Measurements from ENCODE around the gene CCDC92. TPM values are rescaled to one million over a fixed set of nuclear protein-coding genes. Genes with fewer than 3 reads are reported as not detected.
A peak's percentile ranks its signal among the peaks of the same experiment; 100 is the strongest.

CCDC92 gene
- total RNA-seq, 1 donor from 2014 or later, result 38.9 TPM

DNA sequence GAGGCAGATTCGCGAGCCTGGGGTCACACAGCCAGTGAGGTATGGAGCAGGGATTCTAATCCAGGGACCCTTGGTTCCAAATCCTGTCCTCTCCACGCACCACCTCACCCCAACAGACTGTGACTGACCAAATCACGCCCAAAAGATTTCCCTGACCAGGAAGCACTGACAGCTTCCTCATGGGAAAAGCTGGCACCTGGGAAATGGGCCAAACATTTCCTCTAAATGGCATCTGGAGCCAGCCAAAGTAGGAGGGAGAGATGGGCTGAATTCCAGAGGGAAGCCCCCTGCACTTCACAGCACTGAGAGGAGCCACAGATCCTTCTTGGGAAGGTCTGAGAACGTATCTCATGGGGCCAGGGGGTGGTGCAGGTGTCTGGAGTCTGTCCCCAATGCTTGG lies 28.8 kb downstream of the CCDC92 start:
- FAIRE-seq (no peak), DNase-seq (ENCODE audit: low read depth) (no peak)
- H3K9ac ChIP-seq (ENCODE audit: low read length), result no peak overlapping the region
- H2AFZ ChIP-seq (ENCODE audit: low read depth, low read length), result no peak overlapping the region
- H3K27ac Mint-ChIP-seq (ENCODE audit: unreplicated experiment), result no peak overlapping the region
- H4K20me1 ChIP-seq (ENCODE audit: insufficient read depth, low read length), result peaks cover 35% of the 10 kb centered on the region
- H3K36me3 ChIP-seq (ENCODE audit: insufficient read depth, low read length), result no peaks in the 10 kb centered on the region
- TF ChIP-seq, protein P1, sequence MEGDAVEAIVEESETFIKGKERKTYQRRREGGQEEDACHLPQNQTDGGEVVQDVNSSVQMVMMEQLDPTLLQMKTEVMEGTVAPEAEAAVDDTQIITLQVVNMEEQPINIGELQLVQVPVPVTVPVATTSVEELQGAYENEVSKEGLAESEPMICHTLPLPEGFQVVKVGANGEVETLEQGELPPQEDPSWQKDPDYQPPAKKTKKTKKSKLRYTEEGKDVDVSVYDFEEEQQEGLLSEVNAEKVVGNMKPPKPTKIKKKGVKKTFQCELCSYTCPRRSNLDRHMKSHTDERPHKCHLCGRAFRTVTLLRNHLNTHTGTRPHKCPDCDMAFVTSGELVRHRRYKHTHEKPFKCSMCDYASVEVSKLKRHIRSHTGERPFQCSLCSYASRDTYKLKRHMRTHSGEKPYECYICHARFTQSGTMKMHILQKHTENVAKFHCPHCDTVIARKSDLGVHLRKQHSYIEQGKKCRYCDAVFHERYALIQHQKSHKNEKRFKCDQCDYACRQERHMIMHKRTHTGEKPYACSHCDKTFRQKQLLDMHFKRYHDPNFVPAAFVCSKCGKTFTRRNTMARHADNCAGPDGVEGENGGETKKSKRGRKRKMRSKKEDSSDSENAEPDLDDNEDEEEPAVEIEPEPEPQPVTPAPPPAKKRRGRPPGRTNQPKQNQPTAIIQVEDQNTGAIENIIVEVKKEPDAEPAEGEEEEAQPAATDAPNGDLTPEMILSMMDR (IDR thresholded peaks at IDR 0.05; ENCODE audit: insufficient read depth, low read depth, low read length), result no peak
- no peak for TF ChIP-seq EZH2 (IDR thresholded peaks at IDR 0.05; ENCODE audit: insufficient read depth, low read length)
- H3K4me1 Mint-ChIP-seq (ENCODE audit: low read depth, unreplicated experiment), result peaks cover 3% of the 10 kb centered on the region
- H3K36me3 Mint-ChIP-seq (ENCODE audit: low read depth, unreplicated experiment), result peaks cover 46% of the 10 kb centered on the region
- H3K4me1 ChIP-seq (ENCODE audit: insufficient read depth, low read length), result peaks cover 26% of the 10 kb centered on the region
- no peaks in the 10 kb centered on the region for H3K27me3 ChIP-seq (ENCODE audit: insufficient read depth, low read length)
- no peak overlapping the region for H3K4me2 ChIP-seq (ENCODE audit: low read length)
- H3K4me3 Mint-ChIP-seq (ENCODE audit: unreplicated experiment), result no peak overlapping the region
- H3K9me3 ChIP-seq (ENCODE audit: insufficient read depth, low read depth, low read length), result peaks cover 7% of the 10 kb centered on the region
- H3K79me2 ChIP-seq (ENCODE audit: insufficient read depth, low read length), result peaks cover 7% of the 10 kb centered on the region
- peaks cover 13% of the 10 kb centered on the region for H3K9me3 Mint-ChIP-seq (ENCODE audit: unreplicated experiment)
- H3K4me3 ChIP-seq (ENCODE audit: insufficient read depth, low read depth, low read length), result no peak overlapping the region
- H3K27ac ChIP-seq (ENCODE audit: low read depth, low read length), result no peak overlapping the region
- no peaks in the 10 kb centered on the region for H3K27me3 Mint-ChIP-seq (ENCODE audit: low read depth, unreplicated experiment)

DNA sequence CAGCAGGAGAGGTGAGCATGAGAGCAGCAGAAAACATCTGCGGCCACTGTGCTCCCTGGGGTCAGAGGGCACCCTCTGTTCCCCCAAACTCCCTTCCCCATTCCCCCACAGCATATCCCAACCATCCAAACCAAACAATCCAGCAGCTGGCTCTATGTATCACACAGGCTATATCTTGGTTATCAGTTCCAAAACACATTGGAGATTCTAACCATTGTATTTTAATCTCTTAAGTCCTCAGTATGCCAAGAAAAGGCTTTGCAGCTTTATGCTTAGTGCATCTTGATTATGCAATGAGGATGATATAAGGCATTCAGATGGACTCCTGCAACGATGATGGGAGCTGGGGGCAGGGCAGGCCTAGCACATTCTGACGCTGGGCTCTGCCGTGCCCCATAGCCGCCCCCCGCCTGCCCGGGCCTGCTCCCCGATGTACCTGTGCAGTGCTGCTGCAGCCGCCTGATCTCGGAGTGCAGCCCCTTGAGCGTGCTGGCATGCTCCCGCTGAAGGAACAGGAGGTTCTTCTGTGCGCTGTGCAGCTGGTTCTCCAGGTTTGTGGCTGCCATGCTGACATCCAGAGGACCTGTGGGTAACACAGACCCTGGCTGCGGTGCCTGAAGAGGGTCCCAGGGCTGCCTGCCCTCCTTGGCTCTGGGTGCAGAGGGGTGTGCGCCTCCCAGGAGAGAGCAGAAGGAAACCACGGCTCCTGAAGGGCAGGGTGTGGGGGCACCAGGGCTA lies 29.6 kb downstream of the CCDC92 start:
- Histone ChIP-seq H2AFZ (ENCODE audit: low read depth, low read length) (no peak overlapping the region), H4K20me1 (ENCODE audit: insufficient read depth, low read length) (peaks cover 29% of the 10 kb centered on the region), H3K79me2 (ENCODE audit: insufficient read depth, low read length) (peaks cover 1% of the 10 kb centered on the region), H3K4me1 (ENCODE audit: insufficient read depth, low read length) (peaks cover 26% of the 10 kb centered on the region), H3K9me3 (ENCODE audit: insufficient read depth, low read depth, low read length) (peaks cover 7% of the 10 kb centered on the region), H3K27ac (ENCODE audit: low read depth, low read length) (peak overlapping the region; percentile 85), H3K4me3 (ENCODE audit: insufficient read depth, low read depth, low read length) (no peak overlapping the region), H3K27me3 (ENCODE audit: insufficient read depth, low read length) (no peaks in the 10 kb centered on the region), H3K4me2 (ENCODE audit: low read length) (peak overlapping the region; percentile 76), H3K9ac (ENCODE audit: low read length) (peak overlapping the region; percentile 73), H3K36me3 (ENCODE audit: insufficient read depth, low read length) (no peaks in the 10 kb centered on the region)
- no peak for FAIRE-seq
- TF ChIP-seq, protein P1 (IDR thresholded peaks at IDR 0.05; ENCODE audit: insufficient read depth, low read depth, low read length), result no peak
- no peak for TF ChIP-seq EZH2 (IDR thresholded peaks at IDR 0.05; ENCODE audit: insufficient read depth, low read length)
- peaks cover 8% of the 10 kb centered on the region for H3K4me1 Mint-ChIP-seq (ENCODE audit: low read depth, unreplicated experiment)
- H3K4me3 Mint-ChIP-seq (ENCODE audit: unreplicated experiment), result no peak overlapping the region
- H3K9me3 Mint-ChIP-seq (ENCODE audit: unreplicated experiment), result peaks cover 13% of the 10 kb centered on the region
- no peaks in the 10 kb centered on the region for H3K27me3 Mint-ChIP-seq (ENCODE audit: low read depth, unreplicated experiment)
- peak; percentile 55 for DNase-seq (ENCODE audit: low read depth)
- H3K27ac Mint-ChIP-seq (ENCODE audit: unreplicated experiment), result no peak overlapping the region
- peaks cover 51% of the 10 kb centered on the region for H3K36me3 Mint-ChIP-seq (ENCODE audit: low read depth, unreplicated experiment)

DNA sequence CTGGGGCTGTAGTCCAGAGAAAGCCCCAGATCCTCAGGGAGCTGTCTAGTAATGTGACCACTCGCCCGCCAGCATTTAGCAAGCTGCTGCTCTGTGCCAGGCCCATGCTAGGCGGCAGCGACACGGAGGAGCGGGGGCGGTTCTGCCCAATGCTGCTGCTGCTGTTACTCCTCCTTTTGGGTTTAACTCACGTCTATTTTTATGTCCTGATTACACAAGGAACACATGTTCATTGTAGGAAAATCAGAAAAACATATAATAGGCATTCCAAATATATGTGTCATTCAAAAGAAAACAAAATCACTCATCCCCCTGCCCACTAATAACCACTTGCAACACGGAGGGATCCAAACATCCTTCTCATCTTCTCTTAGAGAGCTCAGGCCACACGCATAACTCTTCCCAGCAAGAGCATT lies 30.4 kb downstream of the CCDC92 start:
- Mint-ChIP-seq H3K27ac (ENCODE audit: unreplicated experiment) (peak overlapping the region; percentile 64), H3K4me3 (ENCODE audit: unreplicated experiment) (no peak overlapping the region), H3K9me3 (ENCODE audit: unreplicated experiment) (peaks cover 13% of the 10 kb centered on the region), H3K4me1 (ENCODE audit: low read depth, unreplicated experiment) (peaks cover 16% of the 10 kb centered on the region), H3K27me3 (ENCODE audit: low read depth, unreplicated experiment) (no peaks in the 10 kb centered on the region), H3K36me3 (ENCODE audit: low read depth, unreplicated experiment) (peaks cover 50% of the 10 kb centered on the region)
- peak overlapping the region; percentile 85 for H3K27ac ChIP-seq (ENCODE audit: low read depth, low read length)
- DNase-seq (ENCODE audit: low read depth), result peak; percentile 88
- H3K27me3 ChIP-seq (ENCODE audit: insufficient read depth, low read length), result no peaks in the 10 kb centered on the region
- H3K9me3 ChIP-seq (ENCODE audit: insufficient read depth, low read depth, low read length), result peaks cover 7% of the 10 kb centered on the region
- no peak overlapping the region for H3K4me3 ChIP-seq (ENCODE audit: insufficient read depth, low read depth, low read length)
- H3K79me2 ChIP-seq (ENCODE audit: insufficient read depth, low read length), result no peaks in the 10 kb centered on the region
- peak overlapping the region; percentile 73 for H3K9ac ChIP-seq (ENCODE audit: low read length)
- no peak for TF ChIP-seq EZH2 (IDR thresholded peaks at IDR 0.05; ENCODE audit: insufficient read depth, low read length)
- TF ChIP-seq, protein P1 (IDR thresholded peaks at IDR 0.05; ENCODE audit: insufficient read depth, low read depth, low read length), result no peak
- H3K4me1 ChIP-seq (ENCODE audit: insufficient read depth, low read length), result peaks cover 27% of the 10 kb centered on the region
- FAIRE-seq, result peak; percentile 92
- peak overlapping the region; percentile 76 for H3K4me2 ChIP-seq (ENCODE audit: low read length)
- no peaks in the 10 kb centered on the region for H3K36me3 ChIP-seq (ENCODE audit: insufficient read depth, low read length)
- peaks cover 29% of the 10 kb centered on the region for H4K20me1 ChIP-seq (ENCODE audit: insufficient read depth, low read length)
- no peak overlapping the region for H2AFZ ChIP-seq (ENCODE audit: low read depth, low read length)

Data from astrocyte (in vitro differentiated cells and primary cell).